K562 (cell line): ENCODE results near the gene CAPN7. TPM values are rescaled to one million over a fixed set of nuclear protein-coding genes. Genes with fewer than 3 reads are reported as not detected.

ENCODE experiments used
- ID3 ChIP-seq, 2 experiments: fragments of 250-450 bp in 1 of 2; fragments of 450-650 bp in 1 of 2; sonication (Bioruptor Pico) in 1 of 2; IDR thresholded peaks; 2 replicates each; pipeline versions ENCODE4 v1.6.1 to v1.8.0; 2016 to 2021; ENCODE audit warnings: mild to moderate bottlenecking in 2 of 2, moderate library complexity in 2 of 2, missing compliant biosample characterization in 1 of 2, missing genetic modification characterization in 1 of 2
- KAT8 ChIP-seq: fragments of 450-650 bp; IDR thresholded peaks from 2 replicates; pipeline ENCODE4 v1.6.1; 2016; ENCODE audit warnings: low read depth, mild to moderate bottlenecking
- MLLT1 ChIP-seq, 2 experiments: fragments of 450-650 bp; IDR thresholded peaks; 2 replicates each; pipeline ENCODE4 v1.6.1; 2016
- PHF20 ChIP-seq: fragments of 450-650 bp; IDR thresholded peaks from 2 replicates; pipeline ENCODE4 v1.6.1; 2018; ENCODE audit not compliant: partially characterized antibody
- SRSF9 ChIP-seq: fragments of 200-400 bp; formaldehyde crosslinking; IDR thresholded peaks from 2 replicates; pipeline ENCODE4 v1.6.1; 2017; ENCODE audit warnings: low read depth, low read length, borderline replicate concordance
- U2AF1 ChIP-seq: fragments of 200-400 bp; formaldehyde crosslinking; optimal IDR thresholded peaks from 2 replicates; pipeline ENCODE3; 2017; ENCODE audit warnings: mild to moderate bottlenecking, low read depth, low read length, moderate library complexity
- ZBTB26 ChIP-seq: fragments of 450-650 bp; formaldehyde crosslinking; IDR thresholded peaks from 2 replicates; pipeline ENCODE4 v1.4.0; 2022; ENCODE audit warnings: missing genetic modification characterization
- ZC3H8 ChIP-seq: fragments of 450-650 bp; IDR thresholded peaks from 2 replicates; pipeline ENCODE4 v1.6.1; 2017
- ZNF764 ChIP-seq: fragments of 250-450 bp; sonication (Bioruptor Pico); IDR thresholded peaks from 2 replicates; pipeline ENCODE4 v1.4.0; 2020; ENCODE audit warnings: low read depth, mild to moderate bottlenecking, moderate library complexity
- ZNF766 ChIP-seq: fragments of 200-800 bp; sonication (Bioruptor generic); conservative IDR thresholded peaks from 2 replicates; pipeline ENCODE4 v1.6.1; 2016; ENCODE audit warnings: missing genetic modification characterization, missing compliant biosample characterization
- polyA plus RNA-seq, 8 experiments: library from polyadenylated mRNA; depleted of rRNA in 4 of 8; stranded (reverse) in 5 of 8; unstranded in 3 of 8; fragments of >200 nt; fragmentation: Nextera tagmentation in 2 of 8; fragmentation: Illumina TruSeq in 1 of 8; extraction: Ambion mirVana in 2 of 8; extraction: Trizol in 1 of 8; gene quantifications; 2 replicates each; pipeline versions ENCODE4 v1.2.1 to v1.2.3, GENCODE V29; 2011 to 2014; ENCODE audit warnings: inconsistent platforms in 1 of 8, missing spikeins in 1 of 8
- total RNA-seq, 7 experiments: library from RNA; depleted of rRNA in 6 of 7; stranded (reverse); fragments of >200 nt in 6 of 7; fragmentation: Illumina TruSeq in 2 of 7; extraction: Trizol in 2 of 7; gene quantifications; 2 replicates each; pipeline versions ENCODE4 v1.2.1 to v1.2.3, GENCODE V29; 2011 to 2021; ENCODE audit warnings: low replicate concordance in 1 of 7
- TF ChIP-seq, protein P1 (sequence below), 2 experiments: fragments of 450-650 bp; IDR thresholded peaks; 2 replicates each; pipeline ENCODE4 v1.6.1; 2016; ENCODE audit warnings: mild to moderate bottlenecking in 2 of 2, borderline replicate concordance in 1 of 2, low read depth in 1 of 2, moderate library complexity in 1 of 2
- TF ChIP-seq, protein P2 (sequence below): fragments of 450-650 bp; IDR thresholded peaks from 2 replicates; pipeline ENCODE4 v1.6.1; 2016; ENCODE audit warnings: mild to moderate bottlenecking

The CAPN7 gene
- total and polyA plus RNA-seq, 9 of the 15 experiments (the other 6 are each of a cell fraction or from before 2014, with no cell fraction given) = 6.5 to 42.7 (median 32.7) TPM

DNA sequence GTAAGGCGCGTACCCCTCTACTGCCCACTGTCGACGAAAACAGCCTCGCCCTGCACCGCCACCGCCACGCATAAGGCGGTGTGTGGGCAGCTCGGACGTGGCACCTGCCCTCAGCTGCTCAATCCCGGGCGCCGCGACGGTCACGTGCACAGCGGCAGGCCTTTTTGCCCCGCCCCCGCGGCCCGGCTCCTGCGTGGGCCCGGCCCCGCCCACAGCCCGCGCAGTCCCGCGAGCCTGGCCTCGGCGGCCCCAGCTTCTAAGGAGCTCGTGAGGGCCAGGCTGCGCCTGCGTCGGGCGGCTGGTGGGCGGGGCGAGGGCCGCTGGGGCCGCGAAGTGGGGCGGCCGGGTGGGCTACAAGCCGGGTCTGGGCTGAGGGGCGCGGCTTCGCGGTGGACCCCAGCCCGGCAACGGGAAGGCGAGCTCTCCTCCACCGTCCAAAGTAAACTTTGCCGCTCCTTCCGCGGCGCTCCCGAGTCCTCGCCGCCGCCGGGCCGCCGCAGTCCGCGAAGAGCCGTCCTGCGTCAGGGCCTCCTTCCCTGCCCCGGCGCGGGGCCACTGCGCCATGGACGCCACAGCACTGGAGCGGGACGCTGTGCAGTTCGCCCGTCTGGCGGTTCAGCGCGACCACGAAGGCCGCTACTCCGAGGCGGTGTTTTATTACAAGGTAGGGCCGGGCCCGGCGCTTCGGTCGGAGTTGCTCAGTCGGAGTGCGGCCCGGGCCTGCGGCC is at the start of gene CAPN7 (continued):
- peak; percentile 47; the same call in 1 of the 2 replicates for TF ChIP-seq ZBTB26
- no peak for TF ChIP-seq ZNF766 (CRISPR knock-in tag)
- no peak for TF ChIP-seq KAT8
- TF ChIP-seq, protein P1, sequence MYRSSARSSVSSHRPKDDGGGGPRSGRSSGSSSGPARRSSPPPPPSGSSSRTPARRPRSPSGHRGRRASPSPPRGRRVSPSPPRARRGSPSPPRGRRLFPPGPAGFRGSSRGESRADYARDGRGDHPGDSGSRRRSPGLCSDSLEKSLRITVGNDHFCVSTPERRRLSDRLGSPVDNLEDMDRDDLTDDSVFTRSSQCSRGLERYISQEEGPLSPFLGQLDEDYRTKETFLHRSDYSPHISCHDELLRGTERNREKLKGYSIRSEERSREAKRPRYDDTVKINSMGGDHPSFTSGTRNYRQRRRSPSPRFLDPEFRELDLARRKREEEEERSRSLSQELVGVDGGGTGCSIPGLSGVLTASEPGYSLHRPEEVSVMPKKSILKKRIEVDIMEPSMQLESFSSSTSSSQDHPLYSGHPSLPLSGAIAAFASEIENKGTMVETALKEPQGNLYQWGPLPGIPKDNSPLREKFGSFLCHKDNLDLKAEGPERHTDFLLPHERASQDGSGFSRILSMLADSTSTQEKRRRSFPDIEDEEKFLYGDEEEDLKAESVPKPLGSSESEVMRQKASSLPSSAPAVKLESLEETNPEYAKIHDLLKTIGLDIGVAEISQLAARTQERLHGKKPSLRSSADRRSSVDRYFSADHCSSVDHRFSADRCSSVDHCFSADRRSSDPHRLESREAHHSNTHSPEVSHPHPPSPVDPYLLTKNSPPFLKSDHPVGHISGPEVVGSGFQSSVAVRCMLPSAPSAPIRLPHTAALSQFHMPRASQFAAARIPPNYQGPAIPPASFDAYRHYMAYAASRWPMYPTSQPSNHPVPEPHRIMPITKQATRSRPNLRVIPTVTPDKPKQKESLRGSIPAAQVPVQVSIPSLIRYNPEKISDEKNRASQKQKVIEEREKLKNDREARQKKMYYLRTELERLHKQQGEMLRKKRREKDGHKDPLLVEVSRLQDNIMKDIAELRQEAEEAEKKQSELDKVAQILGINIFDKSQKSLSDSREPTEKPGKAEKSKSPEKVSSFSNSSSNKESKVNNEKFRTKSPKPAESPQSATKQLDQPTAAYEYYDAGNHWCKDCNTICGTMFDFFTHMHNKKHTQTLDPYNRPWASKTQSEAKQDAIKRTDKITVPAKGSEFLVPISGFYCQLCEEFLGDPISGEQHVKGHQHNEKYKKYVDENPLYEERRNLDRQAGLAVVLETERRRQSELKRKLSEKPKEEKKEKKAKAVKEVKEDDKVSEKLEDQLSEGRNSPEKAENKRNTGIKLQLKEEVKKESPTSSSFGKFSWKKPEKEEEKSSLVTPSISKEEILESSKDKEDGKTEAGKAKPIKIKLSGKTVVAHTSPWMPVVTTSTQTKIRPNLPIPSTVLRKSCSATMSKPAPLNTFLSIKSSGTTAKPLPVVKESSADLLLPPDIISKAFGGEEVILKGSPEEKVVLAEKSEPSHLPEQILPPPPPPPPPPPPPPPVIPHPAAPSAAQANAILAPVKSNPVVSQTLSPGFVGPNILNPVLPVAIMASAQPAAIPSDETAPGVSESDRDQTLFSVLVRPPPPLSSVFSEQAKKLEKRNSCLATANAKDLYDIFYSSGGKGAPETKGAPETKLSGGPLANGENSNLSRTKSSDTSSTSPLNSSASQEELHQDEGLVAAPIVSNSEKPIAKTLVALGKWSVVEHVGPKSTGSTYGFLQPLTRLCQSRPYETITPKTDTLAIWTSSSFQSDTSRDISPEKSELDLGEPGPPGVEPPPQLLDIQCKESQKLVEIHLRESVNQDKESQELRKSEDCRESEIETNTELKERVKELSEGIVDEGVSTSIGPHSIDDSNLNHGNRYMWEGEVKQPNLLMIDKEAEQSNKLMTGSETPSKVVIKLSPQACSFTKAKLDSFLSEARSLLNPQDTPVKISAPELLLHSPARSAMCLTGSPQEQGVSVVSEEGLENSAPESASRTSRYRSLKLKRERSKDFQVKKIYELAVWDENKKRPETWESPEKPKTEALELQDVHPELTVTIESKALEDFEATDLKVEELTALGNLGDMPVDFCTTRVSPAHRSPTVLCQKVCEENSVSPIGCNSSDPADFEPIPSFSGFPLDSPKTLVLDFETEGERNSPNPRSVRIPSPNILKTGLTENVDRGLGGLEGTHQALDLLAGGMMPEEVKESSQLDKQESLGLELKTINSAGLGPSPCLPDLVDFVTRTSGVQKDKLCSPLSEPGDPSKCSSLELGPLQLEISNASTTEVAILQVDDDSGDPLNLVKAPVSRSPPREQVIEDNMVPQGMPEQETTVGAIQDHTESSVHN (IDR thresholded peaks at IDR 0.05; ENCODE audit: borderline replicate concordance in 1 of 2, low read depth in 1 of 2) = no peak
- TF ChIP-seq ID3 (CRISPR knock-in tag; IDR thresholded peaks at IDR 0.05) = no peak
- peak; percentile 41; the same call in 1 of the 2 replicates for TF ChIP-seq ID3 (tag; IDR thresholded peaks at IDR 0.05)
- peak in 1 of 2 experiments; percentile 68; a peak in 1 of 4 replicates for TF ChIP-seq MLLT1 (IDR thresholded peaks at IDR 0.05)
- peak; percentile 94 for TF ChIP-seq U2AF1
- peak; percentile 72 for TF ChIP-seq PHF20
- TF ChIP-seq, protein P2, sequence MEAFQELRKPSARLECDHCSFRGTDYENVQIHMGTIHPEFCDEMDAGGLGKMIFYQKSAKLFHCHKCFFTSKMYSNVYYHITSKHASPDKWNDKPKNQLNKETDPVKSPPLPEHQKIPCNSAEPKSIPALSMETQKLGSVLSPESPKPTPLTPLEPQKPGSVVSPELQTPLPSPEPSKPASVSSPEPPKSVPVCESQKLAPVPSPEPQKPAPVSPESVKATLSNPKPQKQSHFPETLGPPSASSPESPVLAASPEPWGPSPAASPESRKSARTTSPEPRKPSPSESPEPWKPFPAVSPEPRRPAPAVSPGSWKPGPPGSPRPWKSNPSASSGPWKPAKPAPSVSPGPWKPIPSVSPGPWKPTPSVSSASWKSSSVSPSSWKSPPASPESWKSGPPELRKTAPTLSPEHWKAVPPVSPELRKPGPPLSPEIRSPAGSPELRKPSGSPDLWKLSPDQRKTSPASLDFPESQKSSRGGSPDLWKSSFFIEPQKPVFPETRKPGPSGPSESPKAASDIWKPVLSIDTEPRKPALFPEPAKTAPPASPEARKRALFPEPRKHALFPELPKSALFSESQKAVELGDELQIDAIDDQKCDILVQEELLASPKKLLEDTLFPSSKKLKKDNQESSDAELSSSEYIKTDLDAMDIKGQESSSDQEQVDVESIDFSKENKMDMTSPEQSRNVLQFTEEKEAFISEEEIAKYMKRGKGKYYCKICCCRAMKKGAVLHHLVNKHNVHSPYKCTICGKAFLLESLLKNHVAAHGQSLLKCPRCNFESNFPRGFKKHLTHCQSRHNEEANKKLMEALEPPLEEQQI = no peak
- TF ChIP-seq SRSF9 = no peak
- no peak for TF ChIP-seq ZNF764 (CRISPR knock-in tag)
- no peak for TF ChIP-seq ZC3H8
